Fibroblast of lung (primary cell): Measurements from ENCODE around the gene FHIT. TPM values are rescaled to one million over a fixed set of nuclear protein-coding genes. Genes with fewer than 3 reads are reported as not detected.
A peak's percentile ranks its signal among the peaks of the same experiment; 100 is the strongest.

Source experiments
- DNase-seq, 2 donors: peaks; one replicate each; pipeline versions ENCODE4 v3.0.0 to v3.0.0-alpha.2; 2010; ENCODE audit warnings: low read depth in 2 of 2
- H2AFZ ChIP-seq: 2 replicates; pipeline ENCODE4 v1.5.1; 2012; ENCODE audit warnings: low read length, control low read depth, inconsistent platforms
- H3K27ac ChIP-seq: 2 replicates; pipeline ENCODE4 v1.5.1; 2011; ENCODE audit warnings: low read length, control low read depth; ENCODE audit not compliant: insufficient read depth
- H3K27me3 ChIP-seq: 2 replicates; pipeline ENCODE4 v1.5.1; 2011; ENCODE audit warnings: mild to moderate bottlenecking, low read length; ENCODE audit not compliant: control insufficient read depth, insufficient read depth
- H3K36me3 ChIP-seq: 2 replicates; pipeline ENCODE4 v1.5.1; 2011; ENCODE audit warnings: low read length; ENCODE audit not compliant: control insufficient read depth, insufficient read depth
- H3K4me1 ChIP-seq: 2 replicates; pipeline ENCODE4 v1.5.1; 2011; ENCODE audit warnings: low read length; ENCODE audit not compliant: control insufficient read depth, insufficient read depth; ENCODE audit errors: extremely low read depth
- H3K4me2 ChIP-seq: 2 replicates; pipeline ENCODE4 v1.5.1; 2011; ENCODE audit warnings: low read length, control low read depth; ENCODE audit not compliant: insufficient read depth; ENCODE audit errors: extremely low read depth
- H3K4me3 ChIP-seq, 4 experiments: fragments of 200-600 bp in 1 of 4; sonication (generic) in 1 of 4; replicated peaks in 1 of 4; 2 replicates each; pipeline ENCODE4 v1.5.1; 2011 to 2016; ENCODE audit warnings: low read length in 4 of 4, low read depth in 3 of 4, mild to moderate bottlenecking in 3 of 4, control low read depth in 2 of 4, inconsistent platforms in 1 of 4, mixed read lengths in 1 of 4; ENCODE audit not compliant: insufficient read depth in 1 of 4; ENCODE audit errors: control extremely low read depth in 1 of 4
- H3K79me2 ChIP-seq: 2 replicates; pipeline ENCODE4 v1.5.1; 2012; ENCODE audit warnings: mild to moderate bottlenecking, low read length, inconsistent platforms; ENCODE audit not compliant: control insufficient read depth, insufficient read depth
- H3K9ac ChIP-seq: 2 replicates; pipeline ENCODE4 v1.5.1; 2011; ENCODE audit warnings: mild to moderate bottlenecking, low read length, control low read depth; ENCODE audit not compliant: insufficient read depth
- H3K9me3 ChIP-seq: 2 replicates; pipeline ENCODE4 v1.5.1; 2012; ENCODE audit warnings: low read depth, low read length; ENCODE audit not compliant: control insufficient read depth, insufficient read depth
- H4K20me1 ChIP-seq: 2 replicates; pipeline ENCODE4 v1.5.1; 2011; ENCODE audit warnings: low read length; ENCODE audit not compliant: control insufficient read depth, insufficient read depth; ENCODE audit errors: extremely low read depth
- EZH2 ChIP-seq: IDR thresholded peaks from 2 replicates; pipeline ENCODE4 v1.5.1; 2012; ENCODE audit warnings: low read length, control low read depth, mild to moderate bottlenecking; ENCODE audit errors: missing control alignments
- polyA plus RNA-seq, 2 donors: library from polyadenylated mRNA; depleted of rRNA in 1 of 2; stranded (reverse) in 1 of 2; unstranded in 1 of 2; fragments of >200 nt; gene quantifications; 2 replicates each; pipeline ENCODE4 v1.2.1, GENCODE V29; 2011 to 2012; ENCODE audit warnings: missing spikeins in 1 of 2
- total RNA-seq: library from RNA; depleted of rRNA; stranded (reverse); fragments of >200 nt; gene quantifications from 2 replicates; pipeline ENCODE4 v1.2.1, GENCODE V29; 2014
- TF ChIP-seq, protein P1 (sequence below), 2 donors: IDR thresholded peaks in 1 of 2; conservative IDR thresholded peaks in 1 of 2; 1 replicate in 1 of 2; 2 replicates in 1 of 2; pipeline ENCODE4 v1.5.1; 2011 to 2012; ENCODE audit warnings: low read length in 2 of 2, control low read depth in 1 of 2, inconsistent platforms in 1 of 2, low read depth in 1 of 2, mild to moderate bottlenecking in 1 of 2

Gene FHIT
- total and polyA plus RNA-seq, 2 donors (not counting 1 experiment from before 2014, with no cell fraction given), result 0.79 to 2.1 TPM

GRCh38 chr3:60827666-60828065, 423.6 kb downstream of the FHIT start:
- DNase-seq, result no peak
- no peaks in the 10 kb centered on the region for H3K4me1 ChIP-seq
- TF ChIP-seq EZH2, result no peak
- TF ChIP-seq, protein P1, sequence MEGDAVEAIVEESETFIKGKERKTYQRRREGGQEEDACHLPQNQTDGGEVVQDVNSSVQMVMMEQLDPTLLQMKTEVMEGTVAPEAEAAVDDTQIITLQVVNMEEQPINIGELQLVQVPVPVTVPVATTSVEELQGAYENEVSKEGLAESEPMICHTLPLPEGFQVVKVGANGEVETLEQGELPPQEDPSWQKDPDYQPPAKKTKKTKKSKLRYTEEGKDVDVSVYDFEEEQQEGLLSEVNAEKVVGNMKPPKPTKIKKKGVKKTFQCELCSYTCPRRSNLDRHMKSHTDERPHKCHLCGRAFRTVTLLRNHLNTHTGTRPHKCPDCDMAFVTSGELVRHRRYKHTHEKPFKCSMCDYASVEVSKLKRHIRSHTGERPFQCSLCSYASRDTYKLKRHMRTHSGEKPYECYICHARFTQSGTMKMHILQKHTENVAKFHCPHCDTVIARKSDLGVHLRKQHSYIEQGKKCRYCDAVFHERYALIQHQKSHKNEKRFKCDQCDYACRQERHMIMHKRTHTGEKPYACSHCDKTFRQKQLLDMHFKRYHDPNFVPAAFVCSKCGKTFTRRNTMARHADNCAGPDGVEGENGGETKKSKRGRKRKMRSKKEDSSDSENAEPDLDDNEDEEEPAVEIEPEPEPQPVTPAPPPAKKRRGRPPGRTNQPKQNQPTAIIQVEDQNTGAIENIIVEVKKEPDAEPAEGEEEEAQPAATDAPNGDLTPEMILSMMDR (conservative IDR thresholded peaks at IDR 0.05 in 1 of 2, IDR thresholded peaks at IDR 0.05 in 1 of 2; ENCODE audit: low read depth in 1 of 2, low read length in 2 of 2), result no peak

DNA sequence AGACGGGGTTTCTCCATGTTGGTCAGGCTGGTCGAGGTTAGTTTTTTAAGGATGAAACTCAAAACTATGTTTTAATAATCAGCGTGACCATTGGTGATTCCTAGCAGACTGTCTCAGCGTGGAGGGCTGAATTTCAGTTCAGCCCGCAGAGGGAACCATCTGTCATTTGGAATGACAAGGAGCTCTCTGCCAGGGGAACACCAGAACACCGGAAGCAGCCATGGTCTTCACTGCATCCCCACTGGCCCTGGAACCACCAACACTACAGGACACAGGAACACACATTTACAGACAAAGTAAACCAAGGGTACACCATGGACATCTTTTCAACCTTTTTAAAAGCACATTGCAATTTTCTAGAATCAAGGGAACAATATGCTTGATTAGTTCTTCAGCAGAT, 424.7 kb downstream of the FHIT start:
- H2AFZ ChIP-seq, result no peak overlapping the region
- no peak overlapping the region for H3K4me3 ChIP-seq
- no peaks in the 10 kb centered on the region for H3K79me2 ChIP-seq
- DNase-seq, result no peak
- no peaks in the 10 kb centered on the region for H3K4me1 ChIP-seq
- H3K27ac ChIP-seq, result no peak overlapping the region
- H3K9me3 ChIP-seq, result no peaks in the 10 kb centered on the region
- no peak overlapping the region for H3K9ac ChIP-seq
- H4K20me1 ChIP-seq, result no peaks in the 10 kb centered on the region
- TF ChIP-seq, protein P1 (conservative IDR thresholded peaks at IDR 0.05 in 1 of 2, IDR thresholded peaks at IDR 0.05 in 1 of 2; ENCODE audit: low read depth in 1 of 2, low read length in 2 of 2), result no peak
- TF ChIP-seq EZH2, result no peak
- H3K36me3 ChIP-seq, result no peaks in the 10 kb centered on the region
- H3K27me3 ChIP-seq, result no peaks in the 10 kb centered on the region
- H3K4me2 ChIP-seq, result no peak overlapping the region

More at GRCh38 chr3:60827666-60828065, 423.6 kb downstream of the FHIT start:
- Histone ChIP-seq H3K4me2 (no peak overlapping the region), H2AFZ (no peak overlapping the region), H3K27me3 (no peaks in the 10 kb centered on the region), H3K9ac (no peak overlapping the region), H4K20me1 (no peaks in the 10 kb centered on the region), H3K9me3 (no peaks in the 10 kb centered on the region), H3K36me3 (no peaks in the 10 kb centered on the region), H3K79me2 (no peaks in the 10 kb centered on the region), H3K27ac (no peak overlapping the region), H3K4me3 (no peak overlapping the region)

DNA sequence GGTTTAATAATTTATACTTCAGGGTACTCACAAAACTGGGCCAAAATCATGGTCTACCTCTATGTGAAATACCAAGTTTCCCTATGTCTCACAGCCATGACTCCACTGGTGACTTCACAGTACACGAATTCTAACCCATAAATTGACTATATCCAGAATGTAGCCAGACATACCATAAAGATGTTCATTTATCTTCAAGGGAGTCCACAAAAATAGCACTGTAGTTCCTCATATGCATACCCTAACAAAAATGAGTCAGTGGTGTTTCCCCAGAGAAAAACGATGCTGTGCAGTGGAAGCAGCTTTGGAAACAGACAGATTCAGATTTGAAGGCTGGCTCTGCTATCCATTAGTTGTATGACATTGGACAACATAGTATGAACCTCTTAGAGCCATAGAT, 438.8 kb downstream of the FHIT start:
- Histone ChIP-seq H3K4me1 (no peaks in the 10 kb centered on the region), H3K79me2 (no peaks in the 10 kb centered on the region), H3K4me3 (no peak overlapping the region), H3K4me2 (no peak overlapping the region), H2AFZ (no peak overlapping the region), H3K27ac (no peak overlapping the region), H3K36me3 (no peaks in the 10 kb centered on the region), H3K27me3 (no peaks in the 10 kb centered on the region), H3K9ac (no peak overlapping the region), H4K20me1 (no peaks in the 10 kb centered on the region), H3K9me3 (no peaks in the 10 kb centered on the region)
- DNase-seq, result peak in 1 of 2 donors; percentile 11
- no peak for TF ChIP-seq EZH2
- TF ChIP-seq, protein P1 (conservative IDR thresholded peaks at IDR 0.05 in 1 of 2, IDR thresholded peaks at IDR 0.05 in 1 of 2; ENCODE audit: low read depth in 1 of 2, low read length in 2 of 2), result no peak
